ENCODE measurements around the gene C2orf68. TPM values are rescaled to one million over a fixed set of nuclear protein-coding genes. Genes with fewer than 3 reads are reported as not detected.

C2orf68 gene
- total RNA-seq, 4 donors from 2014 or later = 15.7 to 21.9 (median 19.7) TPM

DNA sequence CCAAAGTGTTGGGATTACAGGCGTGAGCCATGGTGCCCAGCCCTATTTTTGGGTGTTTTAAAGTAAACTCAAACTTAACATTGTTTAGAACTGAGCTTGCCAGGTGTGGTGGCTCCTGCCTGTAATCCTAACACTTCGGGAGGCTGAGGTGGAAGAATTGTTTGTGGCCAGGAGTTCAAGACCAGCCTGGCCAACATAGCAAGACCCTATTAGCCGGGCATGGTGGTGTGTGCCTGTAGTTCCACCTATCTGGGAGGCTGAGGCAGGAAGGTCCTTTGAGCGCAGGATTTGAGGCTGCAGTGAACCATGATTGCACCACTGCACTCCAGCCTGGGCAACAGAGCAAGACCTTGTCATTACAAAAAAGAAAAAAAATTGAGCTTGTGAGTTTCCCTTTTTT lies 38.6 kb upstream of the C2orf68 start:
- H3K36me3 ChIP-seq = peaks cover 4 to 85% (median 28%) of the 10 kb centered on the region in 3 donors
- DNase-seq (ENCODE audit: low spot score in 2 of 2) = no peak
- H3K27ac ChIP-seq = no peak overlapping the region
- TF ChIP-seq EP300 (IDR thresholded peaks at IDR 0.05) = no peak
- no peak for TF ChIP-seq POLR2A (IDR thresholded peaks at IDR 0.05)
- TF ChIP-seq, protein P1, sequence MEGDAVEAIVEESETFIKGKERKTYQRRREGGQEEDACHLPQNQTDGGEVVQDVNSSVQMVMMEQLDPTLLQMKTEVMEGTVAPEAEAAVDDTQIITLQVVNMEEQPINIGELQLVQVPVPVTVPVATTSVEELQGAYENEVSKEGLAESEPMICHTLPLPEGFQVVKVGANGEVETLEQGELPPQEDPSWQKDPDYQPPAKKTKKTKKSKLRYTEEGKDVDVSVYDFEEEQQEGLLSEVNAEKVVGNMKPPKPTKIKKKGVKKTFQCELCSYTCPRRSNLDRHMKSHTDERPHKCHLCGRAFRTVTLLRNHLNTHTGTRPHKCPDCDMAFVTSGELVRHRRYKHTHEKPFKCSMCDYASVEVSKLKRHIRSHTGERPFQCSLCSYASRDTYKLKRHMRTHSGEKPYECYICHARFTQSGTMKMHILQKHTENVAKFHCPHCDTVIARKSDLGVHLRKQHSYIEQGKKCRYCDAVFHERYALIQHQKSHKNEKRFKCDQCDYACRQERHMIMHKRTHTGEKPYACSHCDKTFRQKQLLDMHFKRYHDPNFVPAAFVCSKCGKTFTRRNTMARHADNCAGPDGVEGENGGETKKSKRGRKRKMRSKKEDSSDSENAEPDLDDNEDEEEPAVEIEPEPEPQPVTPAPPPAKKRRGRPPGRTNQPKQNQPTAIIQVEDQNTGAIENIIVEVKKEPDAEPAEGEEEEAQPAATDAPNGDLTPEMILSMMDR (IDR thresholded peaks at IDR 0.05) = no peak
- WGBS, 2 donors = 97 to 100% methylated on average over 4 of the region's 4 CpGs
- no peaks in the 10 kb centered on the region for H3K4me1 ChIP-seq
- no peaks in the 10 kb centered on the region for H3K27me3 ChIP-seq
- H3K4me3 ChIP-seq = no peak overlapping the region
- H3K9me3 ChIP-seq = no peaks in the 10 kb centered on the region

DNA sequence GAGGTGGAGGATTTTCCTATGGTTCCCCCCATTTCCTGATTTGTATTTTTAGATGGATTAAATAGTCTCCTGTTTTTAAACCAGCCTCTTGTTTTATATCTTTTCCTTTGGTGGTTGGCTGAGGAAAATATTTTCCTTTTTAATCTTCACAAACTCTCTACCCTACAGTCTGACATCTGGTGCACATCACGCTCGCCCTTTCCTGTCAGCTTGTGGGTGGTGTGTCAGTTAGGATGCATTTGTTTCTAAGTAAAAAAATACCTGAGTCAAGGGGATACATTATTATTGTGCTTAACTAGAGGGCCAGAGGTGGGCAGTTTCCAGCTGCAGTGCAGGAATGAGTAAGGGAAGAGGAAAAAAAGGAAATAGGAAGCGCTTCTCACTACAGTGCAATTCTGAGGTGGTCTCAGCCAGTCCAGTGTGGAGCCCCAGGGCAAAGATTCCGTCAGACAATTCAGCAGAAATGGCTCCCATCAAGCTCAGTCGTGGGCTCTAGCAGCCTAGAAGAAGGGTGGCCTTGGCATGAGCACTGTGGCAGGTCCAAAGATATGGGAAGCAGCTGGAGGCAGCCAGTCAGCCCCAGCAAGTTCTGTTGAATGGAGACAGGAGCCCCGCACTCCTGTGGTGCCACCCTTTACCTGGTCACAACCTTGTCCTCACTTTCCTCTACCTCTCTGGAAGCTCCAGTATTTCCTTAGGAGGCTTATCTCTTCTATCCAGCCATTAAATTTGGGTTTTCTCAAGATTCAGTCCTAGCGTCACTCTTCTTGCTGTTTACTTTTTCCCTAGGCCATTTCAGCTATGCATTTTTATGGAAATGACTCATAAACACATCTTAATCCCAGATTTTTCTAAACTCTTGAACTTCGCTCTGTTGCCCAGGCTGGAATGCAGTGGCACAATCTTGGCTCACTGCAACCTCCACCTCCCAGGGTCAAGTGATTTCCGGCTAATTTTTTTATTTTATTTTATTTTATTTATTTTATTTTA lies 37.6 kb upstream of the C2orf68 start:
- Histone ChIP-seq H3K27me3 (no peaks in the 10 kb centered on the region), H3K9me3 (no peaks in the 10 kb centered on the region), H3K27ac (no peak overlapping the region), H3K36me3 (peaks cover 4 to 95% (median 35%) of the 10 kb centered on the region in 3 donors), H3K4me3 (no peak overlapping the region), H3K4me1 (no peaks in the 10 kb centered on the region)
- no peak for TF ChIP-seq POLR2A (IDR thresholded peaks at IDR 0.05)
- no peak for TF ChIP-seq EP300 (IDR thresholded peaks at IDR 0.05)
- TF ChIP-seq, protein P1 (IDR thresholded peaks at IDR 0.05) = no peak
- DNase-seq (ENCODE audit: low spot score in 2 of 2) = no peak
- WGBS, 2 donors = 79 to 83% methylated on average over 9 of the region's 9 CpGs

DNA sequence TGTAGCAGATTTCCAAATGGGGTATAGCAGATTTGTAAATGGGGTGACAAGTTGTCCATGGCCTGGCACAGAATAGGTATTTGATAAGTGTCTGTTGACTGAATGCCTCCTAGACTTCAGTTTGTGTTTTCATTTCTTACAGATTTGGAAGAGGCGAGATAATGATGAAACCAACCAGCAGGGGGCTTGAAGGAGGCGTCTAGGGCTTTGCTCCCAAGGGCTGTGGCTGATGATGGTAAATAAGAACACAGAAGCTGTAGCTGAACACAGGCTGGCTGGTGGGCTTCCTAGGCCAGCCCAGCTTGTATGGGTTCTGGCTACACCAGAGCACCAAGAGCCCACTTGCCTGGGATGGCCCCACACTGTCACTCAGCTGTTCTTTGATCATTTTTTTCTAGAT lies 36.8 kb upstream of the C2orf68 start:
- Histone ChIP-seq H3K4me1 (no peaks in the 10 kb centered on the region), H3K4me3 (no peak overlapping the region), H3K27ac (no peak overlapping the region), H3K27me3 (no peaks in the 10 kb centered on the region), H3K9me3 (no peaks in the 10 kb centered on the region), H3K36me3 (peaks cover 4 to 98% (median 39%) of the 10 kb centered on the region in 3 donors)
- WGBS, 2 donors = 52 to 64% methylated on average over 2 of the region's 2 CpGs
- TF ChIP-seq, protein P1 (IDR thresholded peaks at IDR 0.05) = peak in 3 of 5 experiments; percentile 7 to 27 (median 22)
- TF ChIP-seq POLR2A (IDR thresholded peaks at IDR 0.05) = no peak
- no peak for TF ChIP-seq EP300 (IDR thresholded peaks at IDR 0.05)
- no peak for DNase-seq (ENCODE audit: low spot score in 2 of 2)

DNA sequence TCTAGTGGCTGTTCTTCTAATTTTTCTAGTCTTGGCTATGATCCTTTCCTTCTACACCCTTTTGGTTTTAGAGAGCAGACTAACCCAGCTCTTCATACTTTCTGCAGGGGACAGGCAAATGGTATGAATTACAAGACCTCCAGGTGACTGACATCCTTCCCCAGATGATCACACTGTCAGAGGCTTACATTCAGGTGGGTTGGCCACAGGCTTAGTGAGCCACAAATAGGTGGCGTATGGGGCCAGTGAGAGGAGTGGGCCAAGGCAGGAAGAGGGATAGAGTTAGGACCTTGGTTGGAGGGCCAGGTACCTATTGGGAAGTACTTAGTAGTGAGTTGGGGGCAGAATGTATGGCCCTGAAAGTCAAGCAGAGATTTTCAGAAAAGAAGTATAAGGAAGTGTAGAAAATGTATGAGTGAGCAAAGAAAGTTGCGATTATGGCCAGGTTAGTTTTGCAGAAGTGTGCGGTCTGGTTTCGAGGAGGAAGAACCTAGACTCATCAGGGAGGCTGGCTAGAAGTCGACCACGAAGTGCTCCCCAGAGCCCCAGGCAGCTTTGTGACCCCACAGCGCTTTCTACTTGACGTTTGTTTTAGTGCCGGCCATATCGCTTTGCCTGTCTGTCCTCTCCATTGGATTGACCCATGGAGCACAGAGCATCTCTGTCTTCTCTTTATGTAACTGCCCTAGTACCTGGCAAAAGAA lies 36.1 kb upstream of the C2orf68 start:
- no peaks in the 10 kb centered on the region for H3K9me3 ChIP-seq
- no peak for DNase-seq (ENCODE audit: low spot score in 2 of 2)
- TF ChIP-seq EP300 (IDR thresholded peaks at IDR 0.05) = no peak
- TF ChIP-seq POLR2A (IDR thresholded peaks at IDR 0.05) = no peak
- H3K4me3 ChIP-seq = no peak overlapping the region
- H3K27ac ChIP-seq = no peak overlapping the region
- H3K36me3 ChIP-seq = peaks cover 4 to 98% (median 39%) of the 10 kb centered on the region in 3 donors
- H3K4me1 ChIP-seq = no peaks in the 10 kb centered on the region
- WGBS, 2 donors = 82 to 84% methylated on average over 10 of the region's 10 CpGs
- no peaks in the 10 kb centered on the region for H3K27me3 ChIP-seq

GRCh38 chr2:85646166-85646565 lies 34.3 kb upstream of the C2orf68 start:
- no peak overlapping the region for H3K27ac ChIP-seq
- H3K4me1 ChIP-seq = no peaks in the 10 kb centered on the region
- no peak for DNase-seq (ENCODE audit: low spot score in 2 of 2)
- TF ChIP-seq, protein P1 (IDR thresholded peaks at IDR 0.05) = no peak
- TF ChIP-seq EP300 (IDR thresholded peaks at IDR 0.05) (no peak), POLR2A (IDR thresholded peaks at IDR 0.05) (no peak)
- peaks cover 4 to 100% (median 44%) of the 10 kb centered on the region in 3 donors for H3K36me3 ChIP-seq
- no peak overlapping the region for H3K4me3 ChIP-seq
- 94 to 96% methylated on average over 2 of the region's 2 CpGs for WGBS, 2 donors
- H3K9me3 ChIP-seq = no peaks in the 10 kb centered on the region
- H3K27me3 ChIP-seq = no peaks in the 10 kb centered on the region

Measured in tibial nerve (tissue), 4 donors.